ENCODE data around the gene POGZ.

Gene POGZ

DNA sequence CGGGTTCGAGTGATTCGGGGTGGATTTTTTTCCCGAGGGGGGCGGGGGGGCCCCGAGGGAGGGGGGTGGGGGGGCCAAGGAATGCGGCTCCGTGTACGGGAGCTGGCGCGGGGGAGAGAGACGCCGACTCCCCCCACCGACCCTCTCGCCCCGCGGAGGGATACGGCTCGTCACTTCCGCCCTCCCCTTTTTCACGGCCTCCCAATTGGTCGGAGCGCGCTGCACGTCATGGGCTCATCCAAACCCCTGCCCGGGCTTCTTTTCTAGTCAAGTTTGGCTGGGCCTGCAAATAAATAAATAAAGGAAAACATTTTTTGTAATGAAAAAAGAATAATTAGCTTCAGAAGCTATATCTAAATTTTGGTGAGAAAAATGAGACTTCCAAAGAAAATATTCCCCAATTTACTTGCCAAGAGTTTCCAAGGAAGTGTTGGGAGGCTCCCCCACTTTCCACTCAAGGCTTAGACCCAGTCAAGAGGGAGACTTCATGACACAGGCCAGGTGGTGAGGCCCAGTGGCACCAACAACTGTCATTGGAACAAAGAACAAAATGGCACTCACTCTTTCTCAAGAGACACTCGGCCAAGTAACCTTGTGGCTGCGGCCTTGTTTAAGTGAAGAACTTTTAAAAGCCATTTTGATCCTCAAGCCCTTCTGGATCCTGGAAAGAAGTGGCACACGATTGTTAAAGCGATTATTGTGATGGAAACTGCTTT, at the start of gene POGZ:
TSS of gene POGZ (minus strand) at position 164 of the 716 bp plus-strand sequence. CDS start 17,290 bp downstream, outside the sequence.
- peak; percentile 96 for DNase-seq (ENCODE audit: low spot score)

GRCh38 chr1:151508833-151509232, 49.5 kb upstream of the POGZ start:
- DNase-seq (ENCODE audit: low spot score): no peak

GRCh38 chr1:151504759-151505158, 45.5 kb upstream of the POGZ start:
- DNase-seq (ENCODE audit: low spot score): no peak

DNA sequence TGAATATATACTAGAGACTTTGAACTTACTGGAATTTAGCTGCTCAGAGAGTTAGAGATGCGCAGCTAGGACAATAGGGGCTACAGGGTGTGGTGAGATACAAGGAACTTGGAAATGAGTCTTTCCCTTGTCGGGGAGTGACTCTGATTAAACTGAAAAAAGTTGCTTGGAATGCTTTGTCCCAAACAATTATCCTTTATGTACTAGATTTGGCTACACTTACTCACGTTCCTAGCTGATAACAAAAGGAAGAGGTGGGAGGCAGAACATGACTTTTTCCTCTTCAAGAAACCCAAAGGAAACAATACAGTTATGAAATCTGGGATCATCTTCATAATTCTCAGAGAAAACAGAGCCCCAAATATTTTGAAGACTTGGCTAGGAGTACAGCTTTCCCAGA, 45.0 kb upstream of the POGZ start:
- DNase-seq (ENCODE audit: low spot score): no peak

GRCh38 chr1:151502859-151503780, 43.8 kb upstream of the POGZ start:
- no peak for DNase-seq (ENCODE audit: low spot score)

DNA sequence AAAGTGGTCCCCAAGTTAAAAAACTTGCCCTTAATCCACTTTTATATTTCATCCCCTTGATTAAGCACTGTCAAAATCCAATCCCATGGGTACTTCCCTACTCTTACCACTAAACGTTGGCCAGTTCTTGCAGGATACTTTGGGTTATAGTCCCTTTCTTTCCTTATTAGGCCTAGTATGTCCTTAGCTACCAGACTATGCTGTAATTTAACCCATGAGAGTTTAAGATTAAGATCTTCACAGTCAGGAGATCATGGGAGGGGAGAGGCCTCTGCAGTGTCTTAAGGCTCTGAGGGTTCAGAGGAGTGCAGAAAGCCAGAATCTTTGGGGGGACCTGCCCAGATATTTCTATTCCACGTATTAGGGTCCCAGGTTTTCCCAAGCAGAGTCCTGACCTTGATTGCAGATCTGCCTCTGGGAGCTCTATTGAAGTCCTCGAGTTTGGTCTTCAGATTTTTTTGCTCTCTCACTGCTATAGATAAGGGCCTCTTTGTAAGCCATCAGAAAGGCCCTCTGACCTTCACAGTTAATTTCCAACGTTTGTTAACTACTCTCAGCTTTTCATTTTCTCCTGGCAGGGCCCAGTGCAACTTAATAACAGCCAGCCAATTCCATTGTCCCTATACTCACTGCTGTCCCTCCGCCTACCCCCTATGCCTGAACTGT, 42.9 kb upstream of the POGZ start:
- DNase-seq (ENCODE audit: low spot score): no peak

DNA sequence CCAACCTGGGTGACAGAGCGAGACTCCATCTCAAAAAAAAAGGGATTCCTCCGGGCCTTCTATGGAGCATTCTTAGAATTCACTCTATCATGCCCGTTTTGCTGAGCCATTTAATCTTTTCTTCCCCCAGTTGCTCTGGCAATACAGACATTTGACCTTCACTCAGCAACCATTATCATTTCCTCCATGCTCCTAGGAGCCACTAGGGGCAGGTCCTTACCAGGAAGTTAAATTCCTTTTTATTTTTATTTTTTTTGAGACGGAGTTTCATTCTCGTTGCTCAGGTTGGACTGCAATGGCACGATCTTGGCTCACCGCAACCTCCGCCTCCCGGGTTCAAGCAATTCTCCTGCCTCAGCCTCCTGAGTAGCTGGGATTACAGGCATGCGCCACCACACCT, 42.2 kb upstream of the POGZ start:
- DNase-seq (ENCODE audit: low spot score): no peak

GRCh38 chr1:151499930-151500329, 40.6 kb upstream of the POGZ start:
- DNase-seq (ENCODE audit: low spot score): no peak

GRCh38 chr1:151499365-151499764, 40.1 kb upstream of the POGZ start:
- no peak for DNase-seq (ENCODE audit: low spot score)

- DNase-seq (ENCODE audit: low spot score): no peak
Observed at GRCh38 chr1:151495316-151495715, 36.0 kb upstream of the POGZ start.

GRCh38 chr1:151494741-151495281, 35.5 kb upstream of the POGZ start:
- no peak for DNase-seq (ENCODE audit: low spot score)

DNA sequence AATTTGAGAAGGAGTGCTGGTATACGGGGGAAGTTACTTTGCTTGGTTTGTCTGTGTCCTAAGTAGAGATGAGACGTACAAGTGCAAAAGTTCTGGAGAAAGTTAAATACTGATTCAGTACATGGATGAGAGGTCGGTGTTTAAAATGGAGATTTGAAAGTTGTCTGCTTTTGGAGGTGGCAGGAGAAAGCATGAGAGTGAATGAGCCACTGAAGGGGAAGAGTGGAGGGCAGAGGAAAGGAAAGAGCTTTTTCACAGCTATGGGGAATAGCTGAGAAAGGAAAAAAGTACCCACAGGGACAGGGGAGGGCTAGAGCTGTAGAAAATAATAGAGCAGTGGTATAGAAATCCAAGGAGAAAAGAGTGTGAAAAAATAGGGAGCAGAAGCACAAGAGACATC, 33.7 kb upstream of the POGZ start:
- DNase-seq (ENCODE audit: low spot score): no peak

GRCh38 chr1:151492120-151492519, 32.8 kb upstream of the POGZ start:
- DNase-seq (ENCODE audit: low spot score): no peak

GRCh38 chr1:151491641-151492040, 32.3 kb upstream of the POGZ start:
- DNase-seq (ENCODE audit: low spot score): no peak

DNA sequence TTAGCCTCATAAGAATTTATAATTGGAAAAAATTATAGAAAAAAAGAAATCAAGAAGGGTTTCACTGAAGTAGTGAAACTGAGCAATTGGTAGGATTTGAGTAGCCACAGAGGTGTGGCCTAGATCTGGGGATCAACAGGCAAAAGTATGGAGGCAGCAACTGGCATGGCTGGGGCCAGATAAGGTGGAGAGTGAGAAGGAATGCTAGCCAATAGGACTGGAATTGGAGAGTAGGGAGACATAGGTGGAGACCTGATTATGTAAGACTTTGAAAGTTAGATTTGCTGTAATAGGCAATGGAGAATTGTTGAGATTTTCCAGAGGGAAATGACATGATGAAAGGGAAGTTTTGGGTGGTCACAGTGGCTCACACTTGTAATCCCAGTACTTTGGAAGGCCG, 27.3 kb upstream of the POGZ start:
- DNase-seq (ENCODE audit: low spot score): no peak

GRCh38 chr1:151485685-151486255, 26.5 kb upstream of the POGZ start:
- no peak for DNase-seq (ENCODE audit: low spot score)

DNA sequence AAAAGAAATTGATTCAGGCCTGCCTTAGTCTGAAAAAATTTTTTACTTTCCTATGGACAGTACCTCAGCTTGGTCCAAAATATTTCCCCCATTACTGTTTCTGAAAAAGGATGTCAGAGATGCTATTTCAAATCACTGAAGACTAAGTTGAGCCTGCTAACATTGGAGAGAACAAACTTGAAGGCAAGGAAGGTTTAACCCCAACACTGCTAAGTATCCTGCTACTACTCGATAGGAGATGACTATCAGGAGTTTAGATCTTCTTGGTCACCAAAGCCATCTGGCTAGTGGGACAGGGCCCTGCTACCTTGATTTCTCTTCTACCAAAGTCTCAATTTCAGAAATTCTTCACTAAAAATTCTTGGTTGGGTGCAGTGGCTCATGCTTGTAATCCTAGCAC, 22.7 kb upstream of the POGZ start:
- no peak for DNase-seq (ENCODE audit: low spot score)

DNA sequence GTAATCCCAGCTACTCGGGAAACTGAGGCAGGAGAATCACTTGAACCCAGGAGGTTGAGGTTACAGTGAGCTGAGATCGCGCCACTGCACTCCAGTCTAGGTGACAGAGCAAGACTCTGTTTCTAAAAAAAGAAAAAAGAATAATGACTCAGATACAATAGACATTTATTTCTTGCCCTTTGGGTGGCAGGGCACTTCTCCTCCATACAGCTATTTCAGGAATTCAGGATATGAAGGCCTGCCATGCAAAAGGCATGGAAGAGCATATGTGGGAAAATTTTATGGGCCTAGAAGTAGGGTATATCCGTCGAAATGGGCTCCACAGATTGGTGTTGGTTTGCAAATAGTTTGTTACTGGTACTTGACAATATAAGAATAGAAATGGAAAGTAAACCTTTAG, 20.2 kb upstream of the POGZ start:
- no peak for DNase-seq (ENCODE audit: low spot score)

DNA sequence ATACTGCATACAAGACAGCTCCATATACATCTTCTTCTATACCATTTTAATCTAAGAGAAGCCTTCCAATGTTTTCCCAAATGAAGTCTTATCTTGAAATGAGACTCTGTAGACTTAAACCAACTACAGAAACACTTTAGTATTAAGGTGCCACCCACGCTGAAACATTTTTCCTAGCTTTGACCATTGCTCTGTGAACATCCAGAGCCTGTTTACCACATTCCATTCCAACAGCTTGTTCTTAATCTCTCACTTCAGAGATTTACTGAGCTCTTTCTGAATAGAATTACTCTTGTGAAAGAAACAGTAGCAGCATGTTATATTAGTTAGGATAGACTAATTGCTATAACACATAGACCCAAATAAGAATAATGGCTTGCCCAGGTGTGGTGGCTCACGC, 19.6 kb upstream of the POGZ start:
- DNase-seq (ENCODE audit: low spot score): no peak

DNA sequence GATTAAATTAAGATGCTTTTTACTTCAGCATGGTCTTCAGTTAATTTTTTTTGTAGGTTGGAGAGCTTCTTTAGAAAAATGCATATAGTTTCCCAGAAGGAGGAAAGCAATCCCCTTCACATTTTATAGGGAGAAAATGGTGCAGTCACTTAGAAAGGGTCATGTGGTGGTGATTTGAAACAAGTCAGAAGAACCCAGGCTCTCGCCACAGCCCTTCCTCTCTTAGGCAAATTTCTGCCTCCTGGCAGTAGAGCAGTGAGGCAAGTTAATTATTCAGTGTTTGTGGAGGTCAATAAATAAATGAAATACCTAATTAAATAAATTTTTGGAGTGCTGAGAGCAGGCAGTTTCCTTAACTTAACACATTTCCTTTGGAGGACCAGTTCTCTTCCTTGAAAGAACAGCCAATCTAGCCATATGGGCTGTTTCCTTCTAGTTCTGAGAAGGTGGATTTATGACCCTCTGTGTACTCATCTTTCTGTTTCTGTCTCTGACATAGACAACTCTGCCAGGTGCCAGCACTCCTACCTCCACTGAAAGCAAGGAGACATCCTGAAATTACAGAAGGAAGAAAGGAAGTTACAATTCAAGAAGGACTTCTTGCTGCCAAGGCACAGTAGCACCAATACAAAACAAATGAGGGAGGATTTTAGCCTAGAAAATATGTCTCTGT, 19.0 kb upstream of the POGZ start:
- no peak for DNase-seq (ENCODE audit: low spot score)

GRCh38 chr1:151477066-151477465, 17.8 kb upstream of the POGZ start:
- DNase-seq (ENCODE audit: low spot score): no peak

DNA sequence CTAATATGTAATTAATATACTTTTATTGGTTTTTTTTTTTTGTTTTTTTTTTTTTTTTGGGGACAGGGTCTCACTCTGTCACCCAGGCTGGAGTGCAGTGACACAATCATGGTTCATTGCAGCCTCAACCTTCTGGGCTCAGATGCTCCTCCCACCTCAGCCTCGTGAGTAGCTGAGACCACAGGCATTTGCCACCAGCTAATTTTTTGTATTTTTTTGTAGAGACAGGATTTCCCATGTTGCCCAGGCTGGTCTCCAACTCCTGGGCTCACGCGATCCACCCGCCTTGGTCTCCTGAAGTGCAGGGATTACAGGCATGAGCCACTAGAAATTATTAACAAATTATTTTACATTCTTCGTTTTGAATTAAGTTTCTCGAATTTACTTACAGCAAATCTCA, 16.8 kb upstream of the POGZ start:
- DNase-seq (ENCODE audit: low spot score): no peak

All from CD4-positive, alpha-beta T cell treated with Interleukin-2 at 100 ng/mL for 4 hours (primary cell).